LNCaP clone FGC (cell line): ENCODE data around the gene ANAPC7.

ENCODE experiments used
- DNase-seq: peaks from one replicate; pipeline ENCODE4 v3.0.0-alpha.2; 2011; ENCODE audit warnings: low read depth
- H3K4me3 ChIP-seq: 2 replicates; pipeline ENCODE4 v1.5.1; 2011; ENCODE audit warnings: mild to moderate bottlenecking, low read depth, low read length, control low read depth
- TF ChIP-seq, protein P1 (sequence below): IDR thresholded peaks from 2 replicates; pipeline ENCODE4 v1.5.1; 2012; ENCODE audit warnings: mild to moderate bottlenecking; ENCODE audit not compliant: control insufficient read depth, insufficient read depth; ENCODE audit errors: extremely low read depth

ANAPC7 gene

DNA sequence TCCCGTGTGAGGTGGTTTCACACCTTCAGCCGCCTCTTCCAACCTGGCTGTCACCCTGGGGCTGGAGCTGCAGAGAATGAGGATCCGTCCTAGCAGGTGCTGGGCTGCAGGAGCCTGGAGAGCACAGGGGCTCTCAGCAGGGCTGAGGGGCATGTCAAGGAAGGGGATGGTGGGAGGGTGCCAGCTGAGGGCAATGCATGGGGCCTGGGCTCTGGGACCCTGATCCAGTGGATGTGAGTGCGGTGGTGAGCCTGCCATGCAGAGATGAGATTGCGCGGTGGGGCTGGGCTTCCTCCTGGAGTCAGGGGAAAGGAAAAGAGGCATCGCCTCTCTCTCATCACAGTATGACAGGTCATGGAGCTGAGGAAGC, 31.5 kb downstream of the ANAPC7 start:
- no peak for DNase-seq
- H3K4me3 ChIP-seq: no peak overlapping the region
- TF ChIP-seq, protein P1, sequence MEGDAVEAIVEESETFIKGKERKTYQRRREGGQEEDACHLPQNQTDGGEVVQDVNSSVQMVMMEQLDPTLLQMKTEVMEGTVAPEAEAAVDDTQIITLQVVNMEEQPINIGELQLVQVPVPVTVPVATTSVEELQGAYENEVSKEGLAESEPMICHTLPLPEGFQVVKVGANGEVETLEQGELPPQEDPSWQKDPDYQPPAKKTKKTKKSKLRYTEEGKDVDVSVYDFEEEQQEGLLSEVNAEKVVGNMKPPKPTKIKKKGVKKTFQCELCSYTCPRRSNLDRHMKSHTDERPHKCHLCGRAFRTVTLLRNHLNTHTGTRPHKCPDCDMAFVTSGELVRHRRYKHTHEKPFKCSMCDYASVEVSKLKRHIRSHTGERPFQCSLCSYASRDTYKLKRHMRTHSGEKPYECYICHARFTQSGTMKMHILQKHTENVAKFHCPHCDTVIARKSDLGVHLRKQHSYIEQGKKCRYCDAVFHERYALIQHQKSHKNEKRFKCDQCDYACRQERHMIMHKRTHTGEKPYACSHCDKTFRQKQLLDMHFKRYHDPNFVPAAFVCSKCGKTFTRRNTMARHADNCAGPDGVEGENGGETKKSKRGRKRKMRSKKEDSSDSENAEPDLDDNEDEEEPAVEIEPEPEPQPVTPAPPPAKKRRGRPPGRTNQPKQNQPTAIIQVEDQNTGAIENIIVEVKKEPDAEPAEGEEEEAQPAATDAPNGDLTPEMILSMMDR: no peak

DNA sequence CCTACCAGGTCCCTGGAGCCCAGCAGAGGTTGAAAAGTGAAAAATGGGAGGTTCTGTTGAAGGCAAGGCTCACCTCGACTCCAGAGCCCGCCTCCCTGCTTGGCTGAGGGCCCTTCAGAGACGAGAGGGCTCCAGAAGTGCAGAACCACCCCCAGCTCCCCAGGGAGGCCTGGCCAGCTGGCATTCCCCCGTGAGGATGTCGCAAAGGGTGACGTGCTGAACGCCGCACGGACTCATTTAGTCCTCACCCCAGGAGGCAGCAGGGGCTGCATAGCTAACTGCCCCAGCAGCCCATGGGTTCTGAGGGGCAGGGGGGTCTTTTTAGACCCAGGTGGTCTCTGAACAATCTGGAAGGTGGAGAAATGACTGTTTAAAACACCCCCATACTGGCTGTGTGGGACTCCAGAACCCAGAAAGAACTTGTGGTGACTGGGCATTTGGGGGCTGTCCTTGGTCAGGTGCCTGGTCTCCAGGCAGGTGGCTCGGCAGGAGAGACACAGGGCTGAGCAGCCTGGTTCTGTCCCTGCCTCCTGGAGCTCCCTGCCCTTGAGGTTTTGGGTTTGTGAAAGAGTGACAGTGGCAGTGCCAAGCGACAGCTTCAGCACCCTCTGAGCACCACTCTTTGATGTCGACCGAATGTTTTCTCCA, 32.0 kb downstream of the ANAPC7 start:
- no peak overlapping the region for H3K4me3 ChIP-seq
- TF ChIP-seq, protein P1: no peak
- DNase-seq: no peak

DNA sequence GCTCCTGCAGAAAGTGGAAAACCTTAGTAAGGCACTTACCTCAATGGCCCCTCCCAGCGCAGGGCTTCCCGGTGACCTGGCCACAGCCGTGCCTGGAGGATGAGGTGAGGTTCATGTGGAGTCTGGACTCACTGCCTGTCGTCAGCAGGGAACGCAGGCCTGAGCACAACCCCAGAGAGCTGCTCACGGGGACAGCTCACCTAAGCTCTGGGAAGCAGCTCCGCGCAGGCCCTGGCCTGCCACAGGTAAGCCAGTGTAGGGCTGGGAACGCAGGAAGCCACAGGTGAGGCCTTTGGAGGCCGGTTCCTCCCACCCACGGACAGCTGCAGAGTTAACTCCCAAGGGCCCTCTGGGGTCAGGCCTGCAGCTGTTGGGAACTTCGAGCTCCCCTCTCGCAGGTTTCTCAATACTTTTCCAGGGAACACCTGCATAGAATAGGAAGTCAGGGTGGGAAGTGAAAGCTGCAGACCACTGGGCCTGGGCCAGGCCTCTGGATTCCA, 32.7 kb downstream of the ANAPC7 start:
- TF ChIP-seq, protein P1: no peak
- H3K4me3 ChIP-seq: no peak overlapping the region
- no peak for DNase-seq

DNA sequence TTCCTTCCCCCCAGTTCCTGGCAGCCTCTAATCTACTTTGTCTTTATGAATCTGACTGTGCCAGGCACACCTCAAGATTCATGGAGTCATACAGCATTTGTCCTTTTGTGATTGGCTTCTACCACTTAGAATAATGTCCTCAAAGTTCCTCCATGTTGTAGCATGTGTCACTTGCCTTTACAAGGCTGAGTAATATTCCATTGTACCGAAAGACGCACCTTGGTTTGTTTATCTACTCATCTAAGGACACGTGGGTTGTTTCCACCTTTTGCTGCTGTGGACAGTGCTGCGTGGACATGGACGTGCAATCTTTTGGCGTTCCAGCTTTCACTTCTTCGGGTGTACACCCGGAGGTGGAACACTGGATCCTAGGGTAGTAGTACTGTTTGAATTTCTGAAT, 33.5 kb downstream of the ANAPC7 start:
- no peak for DNase-seq
- TF ChIP-seq, protein P1: no peak
- no peak overlapping the region for H3K4me3 ChIP-seq

DNA sequence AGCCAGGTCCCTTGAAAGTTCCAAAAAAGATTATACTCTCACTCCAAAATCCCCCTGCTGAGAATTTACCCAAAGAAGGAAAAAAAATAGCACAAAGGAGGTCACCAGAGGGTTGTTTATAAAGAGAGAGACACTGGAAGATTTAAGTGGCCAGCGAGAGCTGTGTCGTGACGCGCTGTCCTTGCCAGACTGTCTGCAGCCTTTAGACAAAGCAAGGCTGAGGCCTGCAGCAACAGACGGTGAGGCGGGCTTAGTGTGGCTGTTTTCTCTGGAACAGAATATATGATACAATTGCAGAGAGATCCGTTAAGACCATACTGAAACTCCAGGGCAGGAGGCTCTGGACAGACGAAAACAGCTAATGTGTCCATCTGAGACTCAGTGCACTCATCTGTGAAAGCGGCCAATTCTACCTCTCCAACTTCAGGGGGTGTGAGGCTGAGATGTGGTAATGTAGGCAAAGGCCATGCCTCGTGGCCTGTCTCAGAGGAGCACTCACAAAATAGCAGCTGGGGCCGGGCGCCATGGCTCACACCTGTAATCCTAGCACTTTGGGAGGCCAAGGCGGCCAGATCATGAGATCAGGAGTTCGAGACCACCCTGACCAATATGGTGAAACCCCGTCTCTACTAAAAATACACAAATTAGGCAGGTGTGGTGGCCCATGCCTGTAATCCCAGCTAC, 36.2 kb downstream of the ANAPC7 start:
- no peak overlapping the region for H3K4me3 ChIP-seq
- DNase-seq: no peak
- TF ChIP-seq, protein P1: no peak

DNA sequence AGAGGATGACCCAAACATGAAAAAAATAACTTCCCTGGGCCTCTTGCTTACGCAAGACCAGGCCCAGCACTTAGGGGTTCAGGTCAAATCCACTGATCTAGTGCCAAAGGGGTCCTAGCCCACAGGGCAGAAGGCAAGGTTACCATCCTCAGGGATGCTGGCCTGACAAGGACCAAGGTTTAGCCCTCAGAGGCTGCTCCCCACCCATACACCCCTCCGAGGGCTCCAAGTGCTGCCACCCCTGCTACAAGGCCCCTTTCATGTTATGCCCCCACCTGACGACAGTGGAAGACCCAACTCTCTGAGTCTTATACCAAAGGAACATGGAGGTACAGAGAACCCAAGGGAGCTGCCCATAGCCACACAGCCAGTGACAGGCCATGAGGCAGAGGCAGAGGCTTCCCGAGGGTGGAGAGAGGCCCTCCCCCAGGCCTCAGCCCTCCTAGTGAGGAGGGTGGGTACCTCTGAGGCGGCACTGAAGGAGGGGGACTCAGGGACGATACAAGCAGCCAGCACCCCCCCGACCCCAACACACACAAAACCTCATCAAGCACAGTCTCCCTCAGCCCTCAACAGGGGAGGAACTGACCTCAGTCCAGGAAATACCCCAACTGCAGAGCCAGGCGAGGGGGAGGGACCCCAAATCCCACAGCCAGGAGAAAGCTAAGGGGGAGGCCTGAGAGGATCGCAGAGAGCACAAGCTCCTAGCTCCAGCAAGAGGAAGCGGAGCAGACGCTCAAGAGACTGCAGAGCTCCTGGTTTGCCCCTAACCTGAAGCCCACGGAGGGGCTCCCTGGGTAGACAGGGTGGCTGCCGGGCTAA, 37.0 kb downstream of the ANAPC7 start:
- TF ChIP-seq, protein P1: no peak
- DNase-seq: no peak
- no peak overlapping the region for H3K4me3 ChIP-seq
